Keratinocyte (primary cell): ENCODE data around the gene APP. TPM values are rescaled to one million over a fixed set of nuclear protein-coding genes. Genes with fewer than 3 reads are reported as not detected.

ENCODE experiments used
- DNase-seq: peaks from one replicate; pipeline ENCODE4 v3.0.0-alpha.2; 2011; ENCODE audit warnings: low read depth, missing footprints, low spot score
- FAIRE-seq: peaks from 2 replicates; lab custom pipeline; 2011; peaks lifted over from hg19 to GRCh38; lab: Jason Lieb, UNC
- H2AFZ ChIP-seq: 2 replicates; pipeline ENCODE4 v1.6.0; 2012; ENCODE audit warnings: low read length, control low read depth, inconsistent platforms; ENCODE audit not compliant: control insufficient read depth
- H3K27ac ChIP-seq: 2 replicates; pipeline ENCODE4 v1.5.1; 2011; ENCODE audit warnings: low read length; ENCODE audit not compliant: control insufficient read depth, insufficient read depth
- H3K27me3 ChIP-seq: 3 replicates; pipeline ENCODE4 v1.6.0; 2011; ENCODE audit warnings: low read length; ENCODE audit not compliant: control insufficient read depth, insufficient read depth; ENCODE audit errors: extremely low read depth
- H3K36me3 ChIP-seq, 2 experiments: 2 replicates in 1 of 2; 3 replicates in 1 of 2; pipeline ENCODE4 v1.5.1; 2011; ENCODE audit warnings: low read length in 2 of 2, mild to moderate bottlenecking in 1 of 2; ENCODE audit not compliant: control insufficient read depth in 2 of 2, insufficient read depth in 2 of 2; ENCODE audit errors: extremely low read depth in 1 of 2
- H3K4me1 ChIP-seq: 3 replicates; pipeline ENCODE4 v1.5.1; 2011; ENCODE audit warnings: low read length; ENCODE audit not compliant: control insufficient read depth, insufficient read depth; ENCODE audit errors: extremely low read depth
- H3K4me2 ChIP-seq: 3 replicates; pipeline ENCODE4 v1.6.0; 2011; ENCODE audit warnings: low read depth, low read length; ENCODE audit not compliant: control insufficient read depth, insufficient read depth; ENCODE audit errors: extremely low read depth
- H3K4me3 ChIP-seq, 3 experiments: fragments of 200-600 bp in 1 of 3; sonication (generic) in 1 of 3; 2 replicates in 2 of 3; 3 replicates in 1 of 3; pipeline ENCODE4 v1.5.1; 2011 to 2016; ENCODE audit warnings: low read length in 3 of 3, mild to moderate bottlenecking in 3 of 3, control low read depth in 2 of 3, inconsistent platforms in 1 of 3, low read depth in 1 of 3, mixed read lengths in 1 of 3, mixed run types in 1 of 3, moderate library complexity in 1 of 3; ENCODE audit not compliant: control insufficient read depth in 2 of 3, insufficient read depth in 2 of 3; ENCODE audit errors: extremely low read depth in 1 of 3
- H3K79me2 ChIP-seq: 2 replicates; pipeline ENCODE4 v1.6.0; 2012; ENCODE audit warnings: low read length; ENCODE audit not compliant: control insufficient read depth, insufficient read depth
- H3K9ac ChIP-seq: 3 replicates; pipeline ENCODE4 v1.6.0; 2011; ENCODE audit warnings: low read length; ENCODE audit not compliant: control insufficient read depth, insufficient read depth; ENCODE audit errors: extremely low read depth
- H3K9me1 ChIP-seq: 3 replicates; pipeline ENCODE4 v1.6.0; 2011; ENCODE audit warnings: low read length; ENCODE audit not compliant: control insufficient read depth, insufficient read depth; ENCODE audit errors: extremely low read depth
- H3K9me3 ChIP-seq: 2 replicates; pipeline ENCODE4 v1.5.1; 2012; ENCODE audit warnings: low read depth, low read length; ENCODE audit not compliant: control insufficient read depth
- H4K20me1 ChIP-seq: 3 replicates; pipeline ENCODE4 v1.6.0; 2011; ENCODE audit warnings: low read length; ENCODE audit not compliant: control insufficient read depth, insufficient read depth; ENCODE audit errors: extremely low read depth
- EZH2 ChIP-seq: IDR thresholded peaks from one replicate; pipeline ENCODE4 v1.6.1; 2012; ENCODE audit warnings: inconsistent platforms, mild to moderate bottlenecking, low read length, moderate library complexity
- dilution Hi-C: fragments of 300-500 bp; cut with MboI; formaldehyde crosslinking; loops from one replicate; pipeline ENCODE4 v1.7.0; 2020; ENCODE audit warnings: low sequenced_read_pairs; ENCODE audit not compliant: extremely low pct_ligation_motif_present
- polyA plus RNA-seq, 5 experiments: library from polyadenylated mRNA; depleted of rRNA in 3 of 5; stranded (reverse) in 3 of 5; stranded (forward) in 1 of 5; unstranded in 1 of 5; fragments of >200 nt; gene quantifications; 1 replicate in 1 of 5; 2 replicates in 3 of 5; 3 replicates in 1 of 5; pipeline versions ENCODE4 v1.2.1 to v1.2.3, GENCODE V29; 2011 to 2012; ENCODE audit warnings: missing spikeins in 2 of 5, low read depth in 1 of 5, low replicate concordance in 1 of 5
- TF ChIP-seq, protein P1 (sequence below), 3 experiments: IDR thresholded peaks in 1 of 3; conservative IDR thresholded peaks in 1 of 3; optimal IDR thresholded peaks in 1 of 3; 2 replicates in 2 of 3; 3 replicates in 1 of 3; pipeline versions ENCODE3 to v1.5.1; 2011; ENCODE audit warnings: low read length in 3 of 3, mild to moderate bottlenecking in 3 of 3, moderate library complexity in 2 of 3, control low read depth in 1 of 3, inconsistent platforms in 1 of 3; ENCODE audit not compliant: insufficient read depth in 2 of 3; ENCODE audit errors: extremely low read depth in 1 of 3

The APP gene
- polyA plus RNA-seq, 1 donor (not counting 4 experiments of a cell fraction or from before 2014, with no cell fraction given) = 1,015 TPM

DNA sequence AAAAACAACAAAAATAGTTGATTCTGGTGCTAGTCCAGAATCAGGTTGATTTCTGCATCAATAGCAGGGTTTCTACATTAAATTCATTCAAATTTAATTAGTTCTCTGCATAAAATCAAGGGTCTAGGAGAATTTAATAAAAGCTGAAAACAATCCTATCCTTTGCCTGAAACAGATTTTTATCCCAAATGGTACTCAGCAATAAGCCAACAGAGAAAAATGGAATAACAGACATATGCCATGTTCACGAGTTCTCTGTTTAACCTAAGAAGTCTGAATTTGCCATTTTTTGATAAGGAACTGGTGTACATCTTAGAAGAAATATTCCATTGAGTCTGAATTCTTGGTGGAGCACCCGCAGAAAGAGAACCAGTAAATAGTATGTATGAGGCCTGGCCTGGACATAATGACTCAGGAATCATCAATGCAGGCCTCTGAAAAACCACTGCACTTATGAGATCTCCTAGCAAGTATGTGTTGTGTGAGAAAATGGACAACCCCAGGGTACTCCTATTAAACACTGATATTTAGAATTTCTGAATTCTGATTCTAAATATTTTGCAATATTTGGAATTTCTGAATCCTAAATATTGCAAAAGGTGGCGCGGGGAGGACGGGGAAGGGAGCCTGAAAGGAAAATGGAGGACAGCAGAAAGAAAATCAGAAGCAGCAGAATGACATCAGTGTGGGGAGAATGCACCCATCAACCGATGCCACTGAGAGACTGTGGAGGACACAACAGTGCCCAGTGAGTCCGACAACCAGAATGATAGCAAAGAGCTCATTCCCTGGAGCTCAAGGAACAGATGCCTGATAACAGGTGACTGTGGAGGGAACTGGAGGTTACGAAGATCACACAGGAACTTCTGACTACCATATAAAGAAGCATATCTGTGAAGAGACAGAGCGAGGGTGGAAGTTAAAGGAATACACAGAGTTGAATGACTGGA lies 97.6 kb downstream of the APP start:
- H3K9me3 ChIP-seq = no peaks in the 10 kb centered on the region
- no peaks in the 10 kb centered on the region for H3K27me3 ChIP-seq
- TF ChIP-seq, protein P1, sequence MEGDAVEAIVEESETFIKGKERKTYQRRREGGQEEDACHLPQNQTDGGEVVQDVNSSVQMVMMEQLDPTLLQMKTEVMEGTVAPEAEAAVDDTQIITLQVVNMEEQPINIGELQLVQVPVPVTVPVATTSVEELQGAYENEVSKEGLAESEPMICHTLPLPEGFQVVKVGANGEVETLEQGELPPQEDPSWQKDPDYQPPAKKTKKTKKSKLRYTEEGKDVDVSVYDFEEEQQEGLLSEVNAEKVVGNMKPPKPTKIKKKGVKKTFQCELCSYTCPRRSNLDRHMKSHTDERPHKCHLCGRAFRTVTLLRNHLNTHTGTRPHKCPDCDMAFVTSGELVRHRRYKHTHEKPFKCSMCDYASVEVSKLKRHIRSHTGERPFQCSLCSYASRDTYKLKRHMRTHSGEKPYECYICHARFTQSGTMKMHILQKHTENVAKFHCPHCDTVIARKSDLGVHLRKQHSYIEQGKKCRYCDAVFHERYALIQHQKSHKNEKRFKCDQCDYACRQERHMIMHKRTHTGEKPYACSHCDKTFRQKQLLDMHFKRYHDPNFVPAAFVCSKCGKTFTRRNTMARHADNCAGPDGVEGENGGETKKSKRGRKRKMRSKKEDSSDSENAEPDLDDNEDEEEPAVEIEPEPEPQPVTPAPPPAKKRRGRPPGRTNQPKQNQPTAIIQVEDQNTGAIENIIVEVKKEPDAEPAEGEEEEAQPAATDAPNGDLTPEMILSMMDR (optimal IDR thresholded peaks at IDR 0.05 in 1 of 3, IDR thresholded peaks at IDR 0.05 in 1 of 3, conservative IDR thresholded peaks at IDR 0.05 in 1 of 3; ENCODE audit: extremely low read depth in 1 of 3, insufficient read depth in 2 of 3, low read length in 3 of 3) = no peak
- no peak for TF ChIP-seq EZH2
- dilution Hi-C loops = no loop called here
- no peak overlapping the region for H3K27ac ChIP-seq
- no peak overlapping the region for H3K9ac ChIP-seq
- H4K20me1 ChIP-seq = peaks cover 37% of the 10 kb centered on the region
- H3K4me2 ChIP-seq = no peak overlapping the region
- H3K36me3 ChIP-seq = peaks cover 3% of the 10 kb centered on the region in 2 experiments
- no peak overlapping the region for H2AFZ ChIP-seq
- H3K9me1 ChIP-seq = no peaks in the 10 kb centered on the region
- DNase-seq (no peak), FAIRE-seq (no peak)
- peaks cover 100% of the 10 kb centered on the region for H3K79me2 ChIP-seq
- H3K4me1 ChIP-seq = no peaks in the 10 kb centered on the region
- H3K4me3 ChIP-seq = no peak overlapping the region

DNA sequence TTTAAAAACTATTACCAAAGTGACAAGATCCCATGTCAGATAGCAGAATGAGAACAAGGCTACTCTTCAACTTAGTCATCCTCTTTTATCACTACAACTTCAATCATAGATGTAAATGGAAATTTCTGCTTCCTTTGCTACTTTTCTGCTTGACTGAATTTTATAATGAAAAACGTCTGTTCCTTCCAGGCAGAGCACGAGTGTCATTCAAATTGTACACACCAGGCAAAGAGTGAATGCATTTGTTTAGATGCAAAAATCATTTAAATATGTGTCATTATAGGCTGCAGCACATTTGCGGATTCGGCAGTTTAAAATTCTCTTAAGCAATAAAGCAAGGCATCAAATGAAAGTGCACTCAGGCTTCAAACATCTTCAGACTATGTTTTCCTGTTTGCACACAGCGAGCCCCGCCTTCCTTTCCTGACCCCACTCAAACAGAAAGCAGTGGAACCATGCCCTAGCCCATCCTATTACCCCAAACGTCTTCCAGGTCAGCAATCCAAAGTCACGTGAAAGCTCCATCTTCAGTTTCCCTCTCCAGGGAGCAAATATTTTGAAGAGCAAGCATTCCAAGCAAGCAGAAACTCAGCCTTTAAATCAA lies 99.6 kb downstream of the APP start:
- Histone ChIP-seq H3K4me1 (peaks cover 11% of the 10 kb centered on the region), H3K79me2 (peaks cover 98% of the 10 kb centered on the region), H2AFZ (no peak overlapping the region), H3K9me3 (no peaks in the 10 kb centered on the region), H3K27ac (no peak overlapping the region), H3K9me1 (peaks cover 3% of the 10 kb centered on the region), H3K4me3 (no peak overlapping the region), H3K27me3 (no peaks in the 10 kb centered on the region), H4K20me1 (peaks cover 24% of the 10 kb centered on the region), H3K9ac (no peak overlapping the region), H3K36me3 (peaks cover 3% of the 10 kb centered on the region in 2 experiments), H3K4me2 (no peak overlapping the region)
- dilution Hi-C loops = no loop called here
- FAIRE-seq = peak; percentile 20
- no peak for TF ChIP-seq EZH2
- TF ChIP-seq, protein P1 (optimal IDR thresholded peaks at IDR 0.05 in 1 of 3, IDR thresholded peaks at IDR 0.05 in 1 of 3, conservative IDR thresholded peaks at IDR 0.05 in 1 of 3; ENCODE audit: extremely low read depth in 1 of 3, insufficient read depth in 2 of 3, low read length in 3 of 3) = no peak
- DNase-seq = no peak
